ENCODE measurements around the gene HIP1.

DNA sequence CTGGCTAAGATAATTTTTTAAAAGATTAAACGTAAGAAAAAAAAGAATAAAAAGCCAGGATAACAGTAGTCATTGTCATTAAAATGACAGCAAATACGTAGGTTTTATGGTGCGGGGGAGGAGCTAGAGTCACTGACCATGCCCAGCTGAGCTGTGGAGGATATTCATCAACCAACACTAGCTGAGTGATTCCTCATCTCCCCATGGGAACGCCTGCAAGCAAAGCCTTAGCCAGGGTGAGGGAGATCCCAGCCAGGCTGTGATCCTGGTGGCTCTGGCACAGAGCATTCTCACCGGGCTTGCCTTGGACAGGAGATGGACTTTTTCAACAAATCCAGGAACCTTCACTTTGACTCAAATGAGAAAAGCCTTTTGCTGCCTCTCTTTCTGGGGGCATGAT is 94.2 kb downstream of the HIP1 start:
- no peak for TF ChIP-seq CTCF (IDR thresholded peaks at IDR 0.05)
- no peak for TF ChIP-seq EP300 (IDR thresholded peaks at IDR 0.05; ENCODE audit: borderline replicate concordance in 1 of 2, low read depth in 1 of 2, low read length in 1 of 2)
- TF ChIP-seq CHD2 (IDR thresholded peaks at IDR 0.05; ENCODE audit: low read length, partially characterized antibody) = no peak
- TF ChIP-seq, protein P1, sequence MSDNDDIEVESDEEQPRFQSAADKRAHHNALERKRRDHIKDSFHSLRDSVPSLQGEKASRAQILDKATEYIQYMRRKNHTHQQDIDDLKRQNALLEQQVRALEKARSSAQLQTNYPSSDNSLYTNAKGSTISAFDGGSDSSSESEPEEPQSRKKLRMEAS (IDR thresholded peaks at IDR 0.05; ENCODE audit: low read depth) = no peak
- no peak for TF ChIP-seq EZH2phosphoT487 (IDR thresholded peaks at IDR 0.05; ENCODE audit: borderline replicate concordance, low read depth)
- TF ChIP-seq, protein P2, sequence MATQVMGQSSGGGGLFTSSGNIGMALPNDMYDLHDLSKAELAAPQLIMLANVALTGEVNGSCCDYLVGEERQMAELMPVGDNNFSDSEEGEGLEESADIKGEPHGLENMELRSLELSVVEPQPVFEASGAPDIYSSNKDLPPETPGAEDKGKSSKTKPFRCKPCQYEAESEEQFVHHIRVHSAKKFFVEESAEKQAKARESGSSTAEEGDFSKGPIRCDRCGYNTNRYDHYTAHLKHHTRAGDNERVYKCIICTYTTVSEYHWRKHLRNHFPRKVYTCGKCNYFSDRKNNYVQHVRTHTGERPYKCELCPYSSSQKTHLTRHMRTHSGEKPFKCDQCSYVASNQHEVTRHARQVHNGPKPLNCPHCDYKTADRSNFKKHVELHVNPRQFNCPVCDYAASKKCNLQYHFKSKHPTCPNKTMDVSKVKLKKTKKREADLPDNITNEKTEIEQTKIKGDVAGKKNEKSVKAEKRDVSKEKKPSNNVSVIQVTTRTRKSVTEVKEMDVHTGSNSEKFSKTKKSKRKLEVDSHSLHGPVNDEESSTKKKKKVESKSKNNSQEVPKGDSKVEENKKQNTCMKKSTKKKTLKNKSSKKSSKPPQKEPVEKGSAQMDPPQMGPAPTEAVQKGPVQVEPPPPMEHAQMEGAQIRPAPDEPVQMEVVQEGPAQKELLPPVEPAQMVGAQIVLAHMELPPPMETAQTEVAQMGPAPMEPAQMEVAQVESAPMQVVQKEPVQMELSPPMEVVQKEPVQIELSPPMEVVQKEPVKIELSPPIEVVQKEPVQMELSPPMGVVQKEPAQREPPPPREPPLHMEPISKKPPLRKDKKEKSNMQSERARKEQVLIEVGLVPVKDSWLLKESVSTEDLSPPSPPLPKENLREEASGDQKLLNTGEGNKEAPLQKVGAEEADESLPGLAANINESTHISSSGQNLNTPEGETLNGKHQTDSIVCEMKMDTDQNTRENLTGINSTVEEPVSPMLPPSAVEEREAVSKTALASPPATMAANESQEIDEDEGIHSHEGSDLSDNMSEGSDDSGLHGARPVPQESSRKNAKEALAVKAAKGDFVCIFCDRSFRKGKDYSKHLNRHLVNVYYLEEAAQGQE (IDR thresholded peaks at IDR 0.05; ENCODE audit: low read depth, low read length) = no peak
- no peak for TF ChIP-seq RAD21 (IDR thresholded peaks at IDR 0.05; ENCODE audit: low read length)
- no peak for TF ChIP-seq MEF2A (IDR thresholded peaks at IDR 0.05; ENCODE audit: borderline replicate concordance, low read depth)
- no peak for TF ChIP-seq RCOR1 (IDR thresholded peaks at IDR 0.05; ENCODE audit: low read length)
- no peak for TF ChIP-seq POLR2AphosphoS5 (IDR thresholded peaks at IDR 0.05; ENCODE audit: low read depth, low read length)
- no peak for TF ChIP-seq FOSL2 (IDR thresholded peaks at IDR 0.05; ENCODE audit: borderline replicate concordance, low read depth)
- TF ChIP-seq JUND (IDR thresholded peaks at IDR 0.05) = no peak
